ENCODE data around the gene CSNK1D. TPM values are rescaled to one million over a fixed set of nuclear protein-coding genes. Genes with fewer than 3 reads are reported as not detected.

The CSNK1D gene
- total RNA-seq, 4 donors from 2014 or later, result 148 to 232 (median 215) TPM

DNA sequence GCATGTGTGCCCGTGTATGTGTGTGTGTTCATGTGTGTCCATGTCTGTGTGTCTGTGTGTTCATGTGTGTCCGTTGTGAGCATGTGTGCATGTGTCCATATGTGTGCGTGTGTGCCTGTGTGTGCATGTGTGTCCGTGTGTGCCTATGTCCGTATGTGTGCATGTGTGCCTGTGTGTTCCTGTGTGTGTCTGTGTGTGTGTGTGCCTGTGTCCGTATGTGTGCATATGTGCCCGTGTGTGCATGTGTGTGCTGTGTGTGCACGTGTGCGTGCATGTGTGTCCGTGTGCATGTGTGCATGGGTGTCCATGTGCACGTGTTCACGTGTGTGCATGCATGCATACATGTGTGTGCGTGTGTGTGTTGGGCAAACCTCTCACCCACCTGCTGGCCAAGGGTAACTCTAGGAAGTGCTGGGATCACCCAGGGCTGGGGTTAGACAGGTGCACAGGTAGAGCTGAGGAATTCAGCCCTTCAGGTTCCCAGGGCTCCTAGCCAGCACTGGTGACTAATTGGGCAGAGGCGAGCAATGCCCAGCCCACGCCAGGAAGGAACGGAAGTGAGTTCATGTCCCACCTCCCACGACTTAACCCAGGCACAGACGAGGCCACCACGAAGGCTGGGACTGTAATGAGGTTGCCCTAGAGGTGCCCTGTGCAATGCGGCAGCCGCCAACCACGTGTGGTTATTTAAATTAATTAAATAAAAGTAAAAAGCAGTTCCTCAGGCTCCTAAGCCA lies 8.2 kb upstream of the CSNK1D start:
- peaks cover 0 to 13% (median 2%) of the 10 kb centered on the region in 4 donors for H3K4me1 ChIP-seq
- H3K9me3 ChIP-seq, result no peaks in the 10 kb centered on the region
- TF ChIP-seq, protein P1, sequence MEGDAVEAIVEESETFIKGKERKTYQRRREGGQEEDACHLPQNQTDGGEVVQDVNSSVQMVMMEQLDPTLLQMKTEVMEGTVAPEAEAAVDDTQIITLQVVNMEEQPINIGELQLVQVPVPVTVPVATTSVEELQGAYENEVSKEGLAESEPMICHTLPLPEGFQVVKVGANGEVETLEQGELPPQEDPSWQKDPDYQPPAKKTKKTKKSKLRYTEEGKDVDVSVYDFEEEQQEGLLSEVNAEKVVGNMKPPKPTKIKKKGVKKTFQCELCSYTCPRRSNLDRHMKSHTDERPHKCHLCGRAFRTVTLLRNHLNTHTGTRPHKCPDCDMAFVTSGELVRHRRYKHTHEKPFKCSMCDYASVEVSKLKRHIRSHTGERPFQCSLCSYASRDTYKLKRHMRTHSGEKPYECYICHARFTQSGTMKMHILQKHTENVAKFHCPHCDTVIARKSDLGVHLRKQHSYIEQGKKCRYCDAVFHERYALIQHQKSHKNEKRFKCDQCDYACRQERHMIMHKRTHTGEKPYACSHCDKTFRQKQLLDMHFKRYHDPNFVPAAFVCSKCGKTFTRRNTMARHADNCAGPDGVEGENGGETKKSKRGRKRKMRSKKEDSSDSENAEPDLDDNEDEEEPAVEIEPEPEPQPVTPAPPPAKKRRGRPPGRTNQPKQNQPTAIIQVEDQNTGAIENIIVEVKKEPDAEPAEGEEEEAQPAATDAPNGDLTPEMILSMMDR (IDR thresholded peaks at IDR 0.05), result no peak
- TF ChIP-seq POLR2A (IDR thresholded peaks at IDR 0.05), result no peak
- H3K36me3 ChIP-seq, result no peaks in the 10 kb centered on the region
- DNase-seq, result peak in 2 of 3 donors; percentile 62 to 75
- peak overlapping the region in 1 of 4 donors; percentile 32 for H3K27ac ChIP-seq
- H3K27me3 ChIP-seq, result no peaks in the 10 kb centered on the region
- H3K4me3 ChIP-seq, result no peak overlapping the region

DNA sequence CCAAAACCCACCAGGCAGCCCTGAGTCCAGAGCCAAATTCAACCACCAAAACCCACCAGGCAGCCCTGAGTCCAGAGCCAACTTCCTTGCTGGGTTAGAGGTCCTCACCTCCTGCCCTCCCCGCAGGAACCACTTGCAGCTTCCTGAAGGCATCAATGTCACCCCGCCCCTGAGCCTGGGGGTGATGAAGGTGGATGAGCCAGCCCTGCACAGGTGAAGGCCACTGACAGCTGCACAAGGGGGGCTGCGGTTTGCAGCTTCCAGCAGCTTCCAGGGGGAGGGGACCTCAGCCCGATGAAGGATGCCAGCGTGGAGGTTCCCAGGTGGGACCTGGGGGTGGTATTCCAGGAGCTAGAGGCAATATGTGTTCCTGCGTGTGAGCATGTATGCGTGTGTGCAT lies 7.6 kb upstream of the CSNK1D start:
- H3K4me1 ChIP-seq, result peaks cover 0 to 13% (median 2%) of the 10 kb centered on the region in 4 donors
- no peak overlapping the region for H3K27ac ChIP-seq
- H3K36me3 ChIP-seq, result no peaks in the 10 kb centered on the region
- H3K4me3 ChIP-seq, result no peak overlapping the region
- no peak for TF ChIP-seq POLR2A (IDR thresholded peaks at IDR 0.05)
- TF ChIP-seq, protein P1 (IDR thresholded peaks at IDR 0.05), result no peak
- no peak for DNase-seq
- no peaks in the 10 kb centered on the region for H3K27me3 ChIP-seq
- no peaks in the 10 kb centered on the region for H3K9me3 ChIP-seq

DNA sequence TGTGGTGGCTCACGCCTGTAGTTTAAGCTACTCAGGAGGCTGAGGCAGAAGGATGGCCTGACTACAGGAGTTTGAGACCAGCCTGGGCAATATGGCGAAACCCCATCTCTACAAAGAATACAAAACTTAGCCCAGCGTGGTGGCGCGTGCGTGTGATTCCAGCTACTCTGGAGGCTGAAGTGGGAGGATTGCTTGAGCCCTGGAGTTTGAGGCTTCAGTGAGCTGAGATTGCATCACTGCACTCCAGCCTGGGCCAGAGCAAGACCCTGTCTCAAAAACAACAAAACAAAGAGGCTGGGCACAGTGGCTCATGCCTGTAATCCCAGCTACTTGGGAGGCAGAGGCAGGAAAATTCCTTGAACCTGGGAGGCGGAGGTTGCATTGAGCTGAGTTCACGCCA lies 7.0 kb upstream of the CSNK1D start:
- Histone ChIP-seq H3K27me3 (no peaks in the 10 kb centered on the region), H3K27ac (no peak overlapping the region), H3K36me3 (no peaks in the 10 kb centered on the region), H3K9me3 (no peaks in the 10 kb centered on the region), H3K4me3 (no peak overlapping the region), H3K4me1 (peaks cover 0 to 13% (median 2%) of the 10 kb centered on the region in 4 donors)
- TF ChIP-seq, protein P1 (IDR thresholded peaks at IDR 0.05), result no peak
- no peak for TF ChIP-seq POLR2A (IDR thresholded peaks at IDR 0.05)
- no peak for DNase-seq

DNA sequence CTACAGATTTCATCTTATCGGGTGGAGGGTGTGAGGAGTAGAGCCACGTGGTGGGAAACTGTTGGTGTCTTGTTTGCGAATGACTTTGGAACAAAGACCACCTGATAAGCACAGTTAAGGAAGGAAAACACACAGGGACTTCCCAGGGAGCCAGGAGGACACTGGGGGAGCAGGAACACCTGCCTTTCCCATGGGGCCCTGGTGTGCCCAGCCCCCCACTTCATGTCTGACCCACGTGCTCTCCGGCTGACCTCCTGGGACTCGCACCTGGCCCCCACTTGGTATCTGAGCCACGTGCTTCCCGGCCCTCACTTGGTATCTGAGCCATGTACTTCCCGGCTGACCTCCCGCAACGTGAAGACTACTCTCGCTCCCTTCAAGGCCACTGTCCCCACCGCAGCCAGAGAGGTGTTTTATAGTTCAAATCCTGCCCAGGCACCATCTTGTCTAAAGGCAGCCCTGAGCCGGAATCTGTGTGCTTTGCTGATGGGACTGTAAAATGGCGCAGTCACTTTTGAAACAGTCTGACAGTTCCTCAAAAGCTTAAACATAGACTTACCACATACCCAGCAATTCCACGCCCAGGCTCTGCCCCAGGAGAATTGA lies 5.4 kb upstream of the CSNK1D start:
- no peak for TF ChIP-seq POLR2A (IDR thresholded peaks at IDR 0.05)
- TF ChIP-seq, protein P1 (IDR thresholded peaks at IDR 0.05), result no peak
- peaks cover 0 to 19% (median 4%) of the 10 kb centered on the region in 4 donors for H3K4me1 ChIP-seq
- no peaks in the 10 kb centered on the region for H3K9me3 ChIP-seq
- H3K27ac ChIP-seq, result peak overlapping the region in 1 of 4 donors; percentile 10
- H3K4me3 ChIP-seq, result no peak overlapping the region
- no peaks in the 10 kb centered on the region for H3K36me3 ChIP-seq
- H3K27me3 ChIP-seq, result no peaks in the 10 kb centered on the region
- DNase-seq, result no peak

DNA sequence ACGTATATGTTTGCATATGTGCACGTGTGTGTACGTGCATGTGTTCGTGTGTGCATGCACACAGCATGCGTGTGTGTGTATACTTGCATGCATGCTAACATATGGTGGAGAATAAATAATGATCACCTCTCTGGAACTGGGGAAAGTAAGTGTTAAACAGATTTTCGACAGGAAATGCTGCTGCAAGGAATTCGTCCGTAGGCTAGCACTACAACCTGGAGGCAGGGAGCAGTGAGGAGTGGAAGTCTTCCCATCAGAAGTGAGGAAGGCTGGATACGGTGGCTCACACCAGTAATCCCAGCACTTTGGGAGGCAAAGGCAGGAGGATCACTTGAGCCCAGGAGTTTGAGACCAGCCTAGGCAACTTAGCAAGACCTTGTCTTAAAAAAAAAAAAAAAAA lies 4.8 kb upstream of the CSNK1D start:
- no peaks in the 10 kb centered on the region for H3K36me3 ChIP-seq
- no peak for DNase-seq
- no peaks in the 10 kb centered on the region for H3K9me3 ChIP-seq
- H3K4me3 ChIP-seq, result no peak overlapping the region
- no peak overlapping the region for H3K27ac ChIP-seq
- H3K4me1 ChIP-seq, result peaks cover 0 to 21% (median 5%) of the 10 kb centered on the region in 4 donors
- no peaks in the 10 kb centered on the region for H3K27me3 ChIP-seq
- TF ChIP-seq POLR2A (IDR thresholded peaks at IDR 0.05), result no peak
- TF ChIP-seq, protein P1 (IDR thresholded peaks at IDR 0.05), result no peak
